Keratinocyte (primary cell): ENCODE results near the gene MAPRE3.

Experiments
- EZH2 ChIP-seq: IDR thresholded peaks from one replicate; pipeline ENCODE4 v1.6.1; 2012; ENCODE audit warnings: inconsistent platforms, mild to moderate bottlenecking, low read length, moderate library complexity
- TF ChIP-seq, protein P1 (sequence below), 3 experiments: IDR thresholded peaks in 1 of 3; conservative IDR thresholded peaks in 1 of 3; optimal IDR thresholded peaks in 1 of 3; 2 replicates in 2 of 3; 3 replicates in 1 of 3; pipeline versions ENCODE3 to v1.5.1; 2011; ENCODE audit warnings: low read length in 3 of 3, mild to moderate bottlenecking in 3 of 3, moderate library complexity in 2 of 3, control low read depth in 1 of 3, inconsistent platforms in 1 of 3; ENCODE audit not compliant: insufficient read depth in 2 of 3; ENCODE audit errors: extremely low read depth in 1 of 3

DNA sequence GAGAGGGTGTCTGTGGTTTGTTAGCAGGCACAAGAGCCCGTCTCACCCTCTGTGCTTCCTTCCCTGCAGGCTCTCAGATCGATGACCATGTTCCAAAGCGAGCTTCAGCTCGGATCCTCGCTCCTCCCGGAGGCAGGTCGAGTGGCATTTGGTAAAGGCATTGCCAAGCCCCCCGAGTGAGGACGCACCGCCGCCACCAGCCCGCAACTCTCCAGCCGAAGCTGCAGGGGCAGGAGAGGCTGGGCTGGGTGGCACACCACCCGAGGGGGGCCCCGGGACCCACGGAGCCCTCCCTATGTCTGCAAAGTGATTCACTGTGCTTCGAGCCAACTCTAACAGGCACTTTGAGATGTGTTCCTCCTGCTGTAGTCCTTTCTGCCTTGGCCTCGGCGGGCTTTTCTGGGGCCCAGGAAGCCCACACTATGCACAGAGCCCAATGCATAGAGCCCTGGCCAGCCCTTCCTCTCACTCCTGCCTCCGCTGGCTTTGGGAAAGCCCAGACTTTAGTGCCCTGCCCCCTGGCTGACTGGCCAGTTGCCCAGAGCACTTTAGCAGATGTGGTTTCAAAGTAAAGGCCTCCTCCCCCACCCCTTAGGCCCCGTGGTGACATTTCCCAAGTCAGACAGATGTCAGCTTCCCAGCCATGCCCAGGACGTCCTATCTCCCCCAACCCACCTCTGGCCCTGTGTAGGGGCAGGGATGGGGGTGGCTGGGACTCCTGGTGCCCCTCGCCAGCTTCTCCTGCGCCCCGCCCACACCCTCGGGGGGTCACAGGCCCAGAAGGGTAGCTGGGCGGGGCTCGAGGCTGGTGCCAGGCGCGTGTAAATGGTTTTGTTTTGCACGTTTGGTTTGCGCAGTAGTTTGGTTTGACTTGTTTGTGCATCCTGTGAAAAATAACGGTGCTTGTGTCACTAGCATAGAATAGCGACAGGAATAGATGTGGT, 23.3 kb upstream of the MAPRE3 start:
- TF ChIP-seq EZH2, result no peak
- TF ChIP-seq, protein P1, sequence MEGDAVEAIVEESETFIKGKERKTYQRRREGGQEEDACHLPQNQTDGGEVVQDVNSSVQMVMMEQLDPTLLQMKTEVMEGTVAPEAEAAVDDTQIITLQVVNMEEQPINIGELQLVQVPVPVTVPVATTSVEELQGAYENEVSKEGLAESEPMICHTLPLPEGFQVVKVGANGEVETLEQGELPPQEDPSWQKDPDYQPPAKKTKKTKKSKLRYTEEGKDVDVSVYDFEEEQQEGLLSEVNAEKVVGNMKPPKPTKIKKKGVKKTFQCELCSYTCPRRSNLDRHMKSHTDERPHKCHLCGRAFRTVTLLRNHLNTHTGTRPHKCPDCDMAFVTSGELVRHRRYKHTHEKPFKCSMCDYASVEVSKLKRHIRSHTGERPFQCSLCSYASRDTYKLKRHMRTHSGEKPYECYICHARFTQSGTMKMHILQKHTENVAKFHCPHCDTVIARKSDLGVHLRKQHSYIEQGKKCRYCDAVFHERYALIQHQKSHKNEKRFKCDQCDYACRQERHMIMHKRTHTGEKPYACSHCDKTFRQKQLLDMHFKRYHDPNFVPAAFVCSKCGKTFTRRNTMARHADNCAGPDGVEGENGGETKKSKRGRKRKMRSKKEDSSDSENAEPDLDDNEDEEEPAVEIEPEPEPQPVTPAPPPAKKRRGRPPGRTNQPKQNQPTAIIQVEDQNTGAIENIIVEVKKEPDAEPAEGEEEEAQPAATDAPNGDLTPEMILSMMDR (optimal IDR thresholded peaks at IDR 0.05 in 1 of 3, IDR thresholded peaks at IDR 0.05 in 1 of 3, conservative IDR thresholded peaks at IDR 0.05 in 1 of 3; ENCODE audit: extremely low read depth in 1 of 3, insufficient read depth in 2 of 3, low read length in 3 of 3), result no peak
